HG03135 (cell line): ENCODE measurements around the gene JAG1.

Experiments used
- ATAC-seq: cut with Tn5 transposase; IDR thresholded peaks from one replicate; pipeline ENCODE4 v1.9.1; 2021; ENCODE audit warnings: mild to moderate bottlenecking, moderate library complexity; ENCODE audit not compliant: unreplicated experiment

The JAG1 gene

GRCh38 chr20:10654630-10655029 lies 19.2 kb downstream of the JAG1 start:
- no peak for ATAC-seq

GRCh38 chr20:10654250-10654610 lies 19.6 kb downstream of the JAG1 start:
- no peak for ATAC-seq

- ATAC-seq, result no peak
These were observed 20.1 kb downstream of the JAG1 start for GRCh38 chr20:10653599-10654249.

- no peak for ATAC-seq
These were observed 21.0 kb downstream of the JAG1 start for GRCh38 chr20:10652660-10653261.

- ATAC-seq, result no peak
These were observed 21.6 kb downstream of the JAG1 start for GRCh38 chr20:10652185-10652584.

- ATAC-seq, result no peak
These were observed 22.4 kb downstream of the JAG1 start for GRCh38 chr20:10651227-10651990.

GRCh38 chr20:10649797-10650160 lies 24.0 kb downstream of the JAG1 start:
- ATAC-seq, result no peak

GRCh38 chr20:10649080-10649796 lies 24.6 kb downstream of the JAG1 start:
- no peak for ATAC-seq

- ATAC-seq, result no peak
These were observed 25.1 kb downstream of the JAG1 start for GRCh38 chr20:10648651-10649050.

GRCh38 chr20:10647909-10648308 lies 25.9 kb downstream of the JAG1 start:
- ATAC-seq, result no peak

- ATAC-seq, result no peak
These were observed 26.3 kb downstream of the JAG1 start for GRCh38 chr20:10647471-10647870.

- ATAC-seq, result no peak
These were observed 26.8 kb downstream of the JAG1 start for GRCh38 chr20:10646886-10647420.

GRCh38 chr20:10646006-10646405 lies 27.8 kb downstream of the JAG1 start:
- no peak for ATAC-seq

GRCh38 chr20:10645205-10645570 lies 28.6 kb downstream of the JAG1 start:
- no peak for ATAC-seq

GRCh38 chr20:10644458-10645204 lies 29.2 kb downstream of the JAG1 start:
- no peak for ATAC-seq

- no peak for ATAC-seq
These were observed 30.3 kb downstream of the JAG1 start for GRCh38 chr20:10643560-10643873.

GRCh38 chr20:10642856-10643559 lies 30.8 kb downstream of the JAG1 start:
- no peak for ATAC-seq

GRCh38 chr20:10641893-10642292 lies 31.9 kb downstream of the JAG1 start:
- ATAC-seq, result no peak

- no peak for ATAC-seq
These were observed 32.3 kb downstream of the JAG1 start for GRCh38 chr20:10641467-10641866.

- ATAC-seq, result no peak
These were observed 32.9 kb downstream of the JAG1 start for GRCh38 chr20:10640897-10641296.
